Activated CD4-positive, alpha-beta T cell treated with anti-CD3 and anti-CD28 coated beads, Interleukin-2, amount 10 ng/mL, durations not matched to agents 7 days and 5 days (primary cell): ENCODE data around the gene LMF2. TPM values are rescaled to one million over a fixed set of nuclear protein-coding genes. Genes with fewer than 3 reads are reported as not detected.

ENCODE experiments used
- CTCF ChIA-PET: fragments of 350-600 bp; sonication (Branson Sonifier 250); formaldehyde crosslinking; loops from one replicate; lab custom pipeline; 2021; ENCODE audit warnings: antibody characterized with exemption; lab: Charles Lee
- POLR2A ChIA-PET: fragments of 350-600 bp; sonication (Branson Sonifier 250); formaldehyde crosslinking; loops from one replicate; lab custom pipeline; 2021; ENCODE audit warnings: antibody characterized with exemption; lab: Charles Lee
- DNase-seq: peaks from one replicate; pipeline ENCODE4 v3.0.0-alpha.2; 2020
- H3K27ac Mint-ChIP-seq: one replicate; pipeline ENCODE4 v1.8.0; 2021; ENCODE audit warnings: mild to moderate bottlenecking, moderate library complexity, mixed read lengths
- H3K27me3 Mint-ChIP-seq: one replicate; pipeline ENCODE4 v1.8.0; 2021; ENCODE audit warnings: mixed read lengths
- H3K36me3 Mint-ChIP-seq: one replicate; pipeline ENCODE4 v1.8.0; 2021; ENCODE audit warnings: low read depth, mixed read lengths
- H3K4me1 Mint-ChIP-seq: one replicate; pipeline ENCODE4 v1.8.0; 2021; ENCODE audit warnings: mixed read lengths
- H3K4me3 Mint-ChIP-seq: one replicate; pipeline ENCODE4 v1.8.0; 2021; ENCODE audit warnings: mild to moderate bottlenecking, moderate library complexity, mixed read lengths
- H3K9me3 Mint-ChIP-seq: one replicate; pipeline ENCODE4 v1.8.0; 2021; ENCODE audit warnings: mixed read lengths
- total RNA-seq, 2 experiments: library from RNA; stranded (reverse); gene quantifications; one replicate each; pipeline ENCODE4 v1.2.3, GENCODE V29; 2021

The LMF2 gene
- total RNA-seq, 2 experiments from 2014 or later = 130 to 139 TPM

GRCh38 chr22:50471197-50471847 is 36.2 kb downstream of the LMF2 start:
- peak overlapping the region; percentile 97 for H3K27ac Mint-ChIP-seq
- H3K36me3 Mint-ChIP-seq = peaks cover 37% of the 10 kb centered on the region
- CTCF ChIA-PET = interaction anchor here (0.8 to 1.5 kb wide), 4 partner anchors 21 to 196 kb away, joined by 3 to 4 read pairs (median 3); partner anchors contain the start of gene SCO2
- no peak for DNase-seq
- H3K9me3 Mint-ChIP-seq = no peaks in the 10 kb centered on the region
- peaks cover 76% of the 10 kb centered on the region for H3K4me1 Mint-ChIP-seq
- H3K4me3 Mint-ChIP-seq = peak overlapping the region; percentile 67
- POLR2A ChIA-PET = no interaction called here
- no peaks in the 10 kb centered on the region for H3K27me3 Mint-ChIP-seq

GRCh38 chr22:50470491-50470890 is 37.0 kb downstream of the LMF2 start:
- H3K27ac Mint-ChIP-seq = peak overlapping the region; percentile 97
- CTCF ChIA-PET = interaction anchor here (0.7 to 2.5 kb wide), 10 partner anchors 9 to 195 kb away, joined by 3 to 10 read pairs (median 3); partner anchors contain the start of genes SCO2 and SYCE3
- no peak for DNase-seq
- H3K4me1 Mint-ChIP-seq = peaks cover 75% of the 10 kb centered on the region
- peak overlapping the region; percentile 67 for H3K4me3 Mint-ChIP-seq
- H3K9me3 Mint-ChIP-seq = no peaks in the 10 kb centered on the region
- H3K36me3 Mint-ChIP-seq = peaks cover 41% of the 10 kb centered on the region
- no peaks in the 10 kb centered on the region for H3K27me3 Mint-ChIP-seq
- POLR2A ChIA-PET = interaction anchor here (0.9 to 1.2 kb wide), 4 partner anchors 38 to 151 kb away, joined by 3 to 5 read pairs (median 4); partner anchors contain the start of gene SCO2

- DNase-seq = peak; percentile 98
- no peaks in the 10 kb centered on the region for H3K27me3 Mint-ChIP-seq
- no peaks in the 10 kb centered on the region for H3K9me3 Mint-ChIP-seq
- peaks cover 42% of the 10 kb centered on the region for H3K36me3 Mint-ChIP-seq
- H3K4me3 Mint-ChIP-seq = peak overlapping the region; percentile 67
- peak overlapping the region; percentile 97 for H3K27ac Mint-ChIP-seq
- peaks cover 71% of the 10 kb centered on the region for H3K4me1 Mint-ChIP-seq
- POLR2A ChIA-PET = interaction anchor here (0.9 to 1.2 kb wide), 4 partner anchors 39 to 152 kb away, joined by 3 to 5 read pairs (median 4); partner anchors contain the start of gene SCO2
- CTCF ChIA-PET = interaction anchor here (0.6 to 2.5 kb wide), 11 partner anchors 10 to 200 kb away, joined by 3 to 10 read pairs (median 4); partner anchors contain the start of genes SCO2 and SYCE3
These were observed 37.9 kb downstream of the LMF2 start for GRCh38 chr22:50469377-50470305.

- H3K27ac Mint-ChIP-seq = peak overlapping the region; percentile 97
- ChIA-PET POLR2A (interaction anchor here (1.0 kb wide), 1 partner anchor 152 kb away, joined by 3 read pairs; no protein-coding TSS in a partner anchor), CTCF (interaction anchor here (0.6 to 2.5 kb wide), 10 partner anchors 11 to 240 kb away, joined by 3 to 10 read pairs (median 4); partner anchors contain the start of gene SCO2)
- peaks cover 47% of the 10 kb centered on the region for H3K36me3 Mint-ChIP-seq
- H3K4me1 Mint-ChIP-seq = peaks cover 66% of the 10 kb centered on the region
- peak overlapping the region; percentile 67 for H3K4me3 Mint-ChIP-seq
- no peaks in the 10 kb centered on the region for H3K27me3 Mint-ChIP-seq
- DNase-seq = no peak
- no peaks in the 10 kb centered on the region for H3K9me3 Mint-ChIP-seq
These were observed 38.9 kb downstream of the LMF2 start for GRCh38 chr22:50468626-50469025.

- POLR2A ChIA-PET = interaction anchor here (1.0 kb wide), 1 partner anchor 153 kb away, joined by 3 read pairs; no protein-coding TSS in a partner anchor
These were observed 39.6 kb downstream of the LMF2 start for GRCh38 chr22:50467773-50468440.

GRCh38 chr22:50467341-50467740 is 40.2 kb downstream of the LMF2 start:
- H3K36me3 Mint-ChIP-seq = peaks cover 45% of the 10 kb centered on the region
- DNase-seq = no peak
- H3K27ac Mint-ChIP-seq = peak overlapping the region; percentile 97
- POLR2A ChIA-PET = no interaction called here
- H3K27me3 Mint-ChIP-seq = no peaks in the 10 kb centered on the region
- H3K4me1 Mint-ChIP-seq = peaks cover 53% of the 10 kb centered on the region
- H3K4me3 Mint-ChIP-seq = no peak overlapping the region
- CTCF ChIA-PET = interaction anchor here (1.6 to 2.0 kb wide), 3 partner anchors 45 to 191 kb away, joined by 4 to 7 read pairs (median 5); no protein-coding TSS in a partner anchor
- H3K9me3 Mint-ChIP-seq = no peaks in the 10 kb centered on the region

More at GRCh38 chr22:50467773-50468440, 39.6 kb downstream of the LMF2 start:
- H3K4me1 Mint-ChIP-seq = peaks cover 59% of the 10 kb centered on the region
- H3K36me3 Mint-ChIP-seq = peaks cover 46% of the 10 kb centered on the region
- peak overlapping the region; percentile 97 for H3K27ac Mint-ChIP-seq
- CTCF ChIA-PET = interaction anchor here (0.6 to 2.5 kb wide), 8 partner anchors 10 to 192 kb away, joined by 4 to 10 read pairs (median 5); partner anchors contain the start of gene SCO2
- no peak for DNase-seq
- H3K27me3 Mint-ChIP-seq = no peaks in the 10 kb centered on the region
- H3K9me3 Mint-ChIP-seq = no peaks in the 10 kb centered on the region
- no peak overlapping the region for H3K4me3 Mint-ChIP-seq

GRCh38 chr22:50465066-50465930 is 42.2 kb downstream of the LMF2 start:
- POLR2A ChIA-PET = no interaction called here
- Mint-ChIP-seq H3K36me3 (peaks cover 50% of the 10 kb centered on the region), H3K27me3 (no peaks in the 10 kb centered on the region), H3K9me3 (no peaks in the 10 kb centered on the region), H3K4me3 (no peak overlapping the region), H3K27ac (peak overlapping the region; percentile 41), H3K4me1 (peaks cover 33% of the 10 kb centered on the region)
- no peak for DNase-seq
- CTCF ChIA-PET = interaction anchor here (0.6 kb wide), 1 partner anchor 45 kb away, joined by 3 read pairs; no protein-coding TSS in a partner anchor

- Mint-ChIP-seq H3K27ac (no peak overlapping the region), H3K36me3 (peaks cover 51% of the 10 kb centered on the region), H3K9me3 (no peaks in the 10 kb centered on the region), H3K27me3 (no peaks in the 10 kb centered on the region), H3K4me3 (no peak overlapping the region), H3K4me1 (peaks cover 27% of the 10 kb centered on the region)
- POLR2A ChIA-PET = no interaction called here
- DNase-seq = no peak
- CTCF ChIA-PET = interaction anchor here (0.8 kb wide), 1 partner anchor 14 kb away, joined by 4 read pairs; no protein-coding TSS in a partner anchor
These were observed 43.1 kb downstream of the LMF2 start for GRCh38 chr22:50464451-50464850.

- no peak for DNase-seq
- H3K27ac Mint-ChIP-seq = no peak overlapping the region
- H3K36me3 Mint-ChIP-seq = peaks cover 56% of the 10 kb centered on the region
- no peaks in the 10 kb centered on the region for H3K9me3 Mint-ChIP-seq
- no peaks in the 10 kb centered on the region for H3K27me3 Mint-ChIP-seq
- ChIA-PET CTCF (interaction anchor here (0.8 kb wide), 1 partner anchor 13 kb away, joined by 4 read pairs; no protein-coding TSS in a partner anchor), POLR2A (no interaction called here)
- H3K4me1 Mint-ChIP-seq = peaks cover 17% of the 10 kb centered on the region
- no peak overlapping the region for H3K4me3 Mint-ChIP-seq
These were observed 44.2 kb downstream of the LMF2 start for GRCh38 chr22:50463188-50463900.

GRCh38 chr22:50461979-50462540 is 45.4 kb downstream of the LMF2 start:
- H3K36me3 Mint-ChIP-seq = peaks cover 56% of the 10 kb centered on the region
- no peaks in the 10 kb centered on the region for H3K9me3 Mint-ChIP-seq
- no peaks in the 10 kb centered on the region for H3K27me3 Mint-ChIP-seq
- DNase-seq = no peak
- H3K4me1 Mint-ChIP-seq = peaks cover 6% of the 10 kb centered on the region
- H3K4me3 Mint-ChIP-seq = no peak overlapping the region
- ChIA-PET POLR2A (no interaction called here), CTCF (interaction anchor here (1.0 to 1.3 kb wide), 2 partner anchors 10 to 18 kb away, joined by 3 read pairs; no protein-coding TSS in a partner anchor)
- no peak overlapping the region for H3K27ac Mint-ChIP-seq
